GM12801 (cell line): Measurements from ENCODE around the gene FGFRL1.

Experiments used
- TF ChIP-seq, protein P1 (sequence below): IDR thresholded peaks from one replicate; pipeline ENCODE4 v1.5.1; 2011; ENCODE audit warnings: control low read depth; ENCODE audit not compliant: insufficient read length; ENCODE audit errors: extremely low read depth

The FGFRL1 gene

DNA sequence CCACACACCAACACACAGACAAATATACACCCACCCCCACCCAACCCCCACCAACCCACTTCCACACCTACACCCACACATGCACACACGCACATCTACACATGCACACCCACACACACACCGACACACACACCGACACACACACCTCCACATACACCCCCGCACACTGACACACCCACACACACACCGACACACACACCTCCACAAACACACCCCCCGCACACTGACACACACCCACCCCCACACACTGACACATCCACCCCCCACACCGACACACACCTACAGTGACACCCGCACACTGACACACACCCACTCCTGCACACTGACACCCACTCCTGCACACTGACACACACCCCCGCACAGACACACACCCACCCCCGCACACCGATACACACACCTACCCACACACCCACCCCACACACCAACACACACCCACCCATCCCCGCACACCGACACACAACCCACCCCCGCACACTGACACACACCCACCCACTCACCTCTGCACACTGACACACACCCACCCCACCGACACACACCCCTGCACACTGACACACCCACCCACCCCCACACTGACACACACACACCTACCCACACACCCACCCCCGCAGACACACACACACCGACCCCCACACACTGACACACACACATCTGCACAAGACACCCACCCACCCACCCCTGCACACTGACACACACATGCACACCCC, 31.1 kb downstream of the FGFRL1 start:
- TF ChIP-seq, protein P1, sequence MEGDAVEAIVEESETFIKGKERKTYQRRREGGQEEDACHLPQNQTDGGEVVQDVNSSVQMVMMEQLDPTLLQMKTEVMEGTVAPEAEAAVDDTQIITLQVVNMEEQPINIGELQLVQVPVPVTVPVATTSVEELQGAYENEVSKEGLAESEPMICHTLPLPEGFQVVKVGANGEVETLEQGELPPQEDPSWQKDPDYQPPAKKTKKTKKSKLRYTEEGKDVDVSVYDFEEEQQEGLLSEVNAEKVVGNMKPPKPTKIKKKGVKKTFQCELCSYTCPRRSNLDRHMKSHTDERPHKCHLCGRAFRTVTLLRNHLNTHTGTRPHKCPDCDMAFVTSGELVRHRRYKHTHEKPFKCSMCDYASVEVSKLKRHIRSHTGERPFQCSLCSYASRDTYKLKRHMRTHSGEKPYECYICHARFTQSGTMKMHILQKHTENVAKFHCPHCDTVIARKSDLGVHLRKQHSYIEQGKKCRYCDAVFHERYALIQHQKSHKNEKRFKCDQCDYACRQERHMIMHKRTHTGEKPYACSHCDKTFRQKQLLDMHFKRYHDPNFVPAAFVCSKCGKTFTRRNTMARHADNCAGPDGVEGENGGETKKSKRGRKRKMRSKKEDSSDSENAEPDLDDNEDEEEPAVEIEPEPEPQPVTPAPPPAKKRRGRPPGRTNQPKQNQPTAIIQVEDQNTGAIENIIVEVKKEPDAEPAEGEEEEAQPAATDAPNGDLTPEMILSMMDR, result no peak

DNA sequence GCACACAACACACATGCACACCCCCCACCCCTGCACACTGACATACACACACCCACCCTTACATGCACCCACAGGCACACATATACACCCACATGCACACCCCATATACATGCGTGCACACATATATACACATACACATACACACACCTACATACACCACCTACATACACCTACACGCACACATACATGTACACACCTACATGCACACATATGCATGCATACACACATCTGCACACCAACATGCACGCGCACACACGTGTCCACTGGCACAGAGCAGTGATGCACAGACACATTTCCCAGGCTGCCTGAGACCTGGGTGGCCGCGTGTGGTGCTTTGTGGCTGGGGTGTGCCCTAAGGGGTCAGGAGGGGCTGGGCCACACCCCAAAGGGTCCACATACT, 31.7 kb downstream of the FGFRL1 start:
- TF ChIP-seq, protein P1, result no peak

- TF ChIP-seq, protein P1, result no peak
Measured at GRCh38 chr4:1043651-1044468, 32.4 kb downstream of the FGFRL1 start.

- TF ChIP-seq, protein P1, result no peak
Measured at GRCh38 chr4:1044469-1045192, 33.2 kb downstream of the FGFRL1 start.

DNA sequence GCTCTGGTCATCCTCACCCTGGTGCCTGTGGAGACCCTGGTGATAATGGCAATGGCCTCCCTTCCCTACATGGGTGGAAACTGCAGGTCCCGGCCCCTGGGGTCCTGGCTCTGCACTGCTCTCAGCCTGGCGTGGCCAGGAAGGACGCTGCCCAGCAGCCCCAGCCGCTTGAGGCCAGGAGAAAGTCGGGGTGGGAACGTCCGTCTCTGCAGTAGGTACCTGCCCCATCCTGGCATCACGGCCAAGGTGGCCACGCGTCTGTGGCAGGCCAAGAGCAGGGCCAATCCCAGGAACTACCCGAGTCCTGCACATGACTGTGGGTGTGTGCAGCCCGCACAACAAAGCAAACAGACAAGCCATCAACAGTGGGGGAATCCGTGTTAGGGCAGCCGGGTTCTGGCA, 33.8 kb downstream of the FGFRL1 start:
- TF ChIP-seq, protein P1, result no peak

- TF ChIP-seq, protein P1, result no peak
Measured at GRCh38 chr4:1045595-1046201, 34.3 kb downstream of the FGFRL1 start.
